GM12892 (cell line): ENCODE data around the gene IFFO2.

Source experiments
- POLR2A ChIP-seq: IDR thresholded peaks from 2 replicates; pipeline ENCODE4 v1.6.1; 2011; ENCODE audit warnings: low read depth, low read length, control low read depth
- POLR2AphosphoS5 ChIP-seq: IDR thresholded peaks from 2 replicates; pipeline ENCODE4 v1.6.1; 2011; ENCODE audit warnings: low read depth, low read length, control low read depth
- TAF1 ChIP-seq: IDR thresholded peaks from 2 replicates; pipeline ENCODE4 v1.6.1; 2011; ENCODE audit warnings: low read depth, mild to moderate bottlenecking, control low read depth, low read length, borderline replicate concordance

- TF ChIP-seq TAF1 (no peak), POLR2A (no peak), POLR2AphosphoS5 (no peak)
These were observed 14.1 kb downstream of the IFFO2 start for GRCh38 chr1:18942340-18942739.
